Hepatocyte (in vitro differentiated cells): ENCODE measurements around the gene BMP5.

Source experiments
- EZH2 ChIP-seq: fragments of 200-600 bp; sonication (generic); IDR thresholded peaks from 2 replicates; pipeline ENCODE4 v1.6.1; 2016; ENCODE audit warnings: antibody characterized with exemption, mild to moderate bottlenecking, borderline replicate concordance
- EZH2phosphoT487 ChIP-seq: fragments of 200-600 bp; sonication (generic); IDR thresholded peaks from one replicate; pipeline ENCODE4 v1.6.1; 2018; ENCODE audit warnings: antibody characterized with exemption, mild to moderate bottlenecking, low read depth, moderate library complexity; ENCODE audit not compliant: unreplicated experiment, severe bottlenecking
- TF ChIP-seq, protein P1 (sequence below): fragments of 200-600 bp; sonication (generic); IDR thresholded peaks from 2 replicates; pipeline ENCODE4 v1.5.1; 2016; ENCODE audit warnings: antibody characterized with exemption, mild to moderate bottlenecking; ENCODE audit not compliant: poor library complexity

DNA sequence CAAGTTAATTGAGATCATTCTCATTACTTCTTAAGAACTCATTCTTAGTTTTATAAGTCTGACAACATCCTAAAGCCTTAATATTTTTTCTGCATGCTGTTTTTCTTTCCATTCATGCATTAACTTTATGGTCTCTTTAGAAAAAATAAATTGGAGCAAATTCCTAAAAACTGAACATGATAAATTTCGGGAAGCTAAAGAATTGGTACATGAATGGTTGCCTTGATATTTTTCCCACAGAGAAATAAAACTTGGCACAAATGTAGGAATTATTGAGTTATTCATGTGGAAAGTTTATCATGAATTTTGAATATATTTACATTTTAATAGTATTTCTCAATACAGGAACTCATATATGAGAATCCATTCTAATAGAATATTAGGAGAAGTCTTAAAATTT, 115.9 kb downstream of the BMP5 start:
- TF ChIP-seq, protein P1, sequence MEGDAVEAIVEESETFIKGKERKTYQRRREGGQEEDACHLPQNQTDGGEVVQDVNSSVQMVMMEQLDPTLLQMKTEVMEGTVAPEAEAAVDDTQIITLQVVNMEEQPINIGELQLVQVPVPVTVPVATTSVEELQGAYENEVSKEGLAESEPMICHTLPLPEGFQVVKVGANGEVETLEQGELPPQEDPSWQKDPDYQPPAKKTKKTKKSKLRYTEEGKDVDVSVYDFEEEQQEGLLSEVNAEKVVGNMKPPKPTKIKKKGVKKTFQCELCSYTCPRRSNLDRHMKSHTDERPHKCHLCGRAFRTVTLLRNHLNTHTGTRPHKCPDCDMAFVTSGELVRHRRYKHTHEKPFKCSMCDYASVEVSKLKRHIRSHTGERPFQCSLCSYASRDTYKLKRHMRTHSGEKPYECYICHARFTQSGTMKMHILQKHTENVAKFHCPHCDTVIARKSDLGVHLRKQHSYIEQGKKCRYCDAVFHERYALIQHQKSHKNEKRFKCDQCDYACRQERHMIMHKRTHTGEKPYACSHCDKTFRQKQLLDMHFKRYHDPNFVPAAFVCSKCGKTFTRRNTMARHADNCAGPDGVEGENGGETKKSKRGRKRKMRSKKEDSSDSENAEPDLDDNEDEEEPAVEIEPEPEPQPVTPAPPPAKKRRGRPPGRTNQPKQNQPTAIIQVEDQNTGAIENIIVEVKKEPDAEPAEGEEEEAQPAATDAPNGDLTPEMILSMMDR = no peak
- TF ChIP-seq EZH2 = no peak
- TF ChIP-seq EZH2phosphoT487 = no peak
